ENCODE data around the gene NETO2. TPM values are rescaled to one million over a fixed set of nuclear protein-coding genes. Genes with fewer than 3 reads are reported as not detected.

Gene NETO2
- total and polyA plus RNA-seq, 2 of the 13 experiments (the other 11 are each of a cell fraction or from before 2014, with no cell fraction given): 8.2 to 13.5 TPM

GRCh38 chr16:47143677-47144558 is at the start of gene NETO2 (continued):
- TF ChIP-seq, protein P1, sequence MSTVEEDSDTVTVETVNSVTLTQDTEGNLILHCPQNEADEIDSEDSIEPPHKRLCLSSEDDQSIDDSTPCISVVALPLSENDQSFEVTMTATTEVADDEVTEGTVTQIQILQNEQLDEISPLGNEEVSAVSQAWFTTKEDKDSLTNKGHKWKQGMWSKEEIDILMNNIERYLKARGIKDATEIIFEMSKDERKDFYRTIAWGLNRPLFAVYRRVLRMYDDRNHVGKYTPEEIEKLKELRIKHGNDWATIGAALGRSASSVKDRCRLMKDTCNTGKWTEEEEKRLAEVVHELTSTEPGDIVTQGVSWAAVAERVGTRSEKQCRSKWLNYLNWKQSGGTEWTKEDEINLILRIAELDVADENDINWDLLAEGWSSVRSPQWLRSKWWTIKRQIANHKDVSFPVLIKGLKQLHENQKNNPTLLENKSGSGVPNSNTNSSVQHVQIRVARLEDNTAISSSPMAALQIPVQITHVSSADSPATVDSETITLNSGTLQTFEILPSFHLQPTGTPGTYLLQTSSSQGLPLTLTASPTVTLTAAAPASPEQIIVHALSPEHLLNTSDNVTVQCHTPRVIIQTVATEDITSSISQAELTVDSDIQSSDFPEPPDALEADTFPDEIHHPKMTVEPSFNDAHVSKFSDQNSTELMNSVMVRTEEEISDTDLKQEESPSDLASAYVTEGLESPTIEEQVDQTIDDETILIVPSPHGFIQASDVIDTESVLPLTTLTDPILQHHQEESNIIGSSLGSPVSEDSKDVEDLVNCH (CRISPR knock-in tag; IDR thresholded peaks at IDR 0.05): no peak
- TF ChIP-seq KMT2A (CRISPR knock-in tag; IDR thresholded peaks at IDR 0.05) (no peak; the same call in 1 of the 2 replicates), MZF1 (CRISPR knock-in tag; IDR thresholded peaks at IDR 0.05; ENCODE audit: borderline replicate concordance) (no peak), FOXK2 (IDR thresholded peaks at IDR 0.05) (no peak), STAT5B (CRISPR knock-in tag; IDR thresholded peaks at IDR 0.05) (no peak), ZNF512B (CRISPR knock-in tag; IDR thresholded peaks at IDR 0.05; ENCODE audit: borderline replicate concordance) (no peak), U2AF2 (IDR thresholded peaks at IDR 0.05; ENCODE audit: low read depth, low read length) (no peak), GTF2F1 (IDR thresholded peaks at IDR 0.05; ENCODE audit: low read length) (no peak), SATB2 (CRISPR knock-in tag; IDR thresholded peaks at IDR 0.05) (no peak), CEBPG (CRISPR knock-in tag; IDR thresholded peaks at IDR 0.05) (no peak), ARID3A (IDR thresholded peaks at IDR 0.05; ENCODE audit: low read depth, low read length) (no peak)
- TF ChIP-seq, protein P2, sequence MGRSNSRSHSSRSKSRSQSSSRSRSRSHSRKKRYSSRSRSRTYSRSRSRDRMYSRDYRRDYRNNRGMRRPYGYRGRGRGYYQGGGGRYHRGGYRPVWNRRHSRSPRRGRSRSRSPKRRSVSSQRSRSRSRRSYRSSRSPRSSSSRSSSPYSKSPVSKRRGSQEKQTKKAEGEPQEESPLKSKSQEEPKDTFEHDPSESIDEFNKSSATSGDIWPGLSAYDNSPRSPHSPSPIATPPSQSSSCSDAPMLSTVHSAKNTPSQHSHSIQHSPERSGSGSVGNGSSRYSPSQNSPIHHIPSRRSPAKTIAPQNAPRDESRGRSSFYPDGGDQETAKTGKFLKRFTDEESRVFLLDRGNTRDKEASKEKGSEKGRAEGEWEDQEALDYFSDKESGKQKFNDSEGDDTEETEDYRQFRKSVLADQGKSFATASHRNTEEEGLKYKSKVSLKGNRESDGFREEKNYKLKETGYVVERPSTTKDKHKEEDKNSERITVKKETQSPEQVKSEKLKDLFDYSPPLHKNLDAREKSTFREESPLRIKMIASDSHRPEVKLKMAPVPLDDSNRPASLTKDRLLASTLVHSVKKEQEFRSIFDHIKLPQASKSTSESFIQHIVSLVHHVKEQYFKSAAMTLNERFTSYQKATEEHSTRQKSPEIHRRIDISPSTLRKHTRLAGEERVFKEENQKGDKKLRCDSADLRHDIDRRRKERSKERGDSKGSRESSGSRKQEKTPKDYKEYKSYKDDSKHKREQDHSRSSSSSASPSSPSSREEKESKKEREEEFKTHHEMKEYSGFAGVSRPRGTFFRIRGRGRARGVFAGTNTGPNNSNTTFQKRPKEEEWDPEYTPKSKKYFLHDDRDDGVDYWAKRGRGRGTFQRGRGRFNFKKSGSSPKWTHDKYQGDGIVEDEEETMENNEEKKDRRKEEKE (IDR thresholded peaks at IDR 0.05): no peak
- TF ChIP-seq, protein P3, sequence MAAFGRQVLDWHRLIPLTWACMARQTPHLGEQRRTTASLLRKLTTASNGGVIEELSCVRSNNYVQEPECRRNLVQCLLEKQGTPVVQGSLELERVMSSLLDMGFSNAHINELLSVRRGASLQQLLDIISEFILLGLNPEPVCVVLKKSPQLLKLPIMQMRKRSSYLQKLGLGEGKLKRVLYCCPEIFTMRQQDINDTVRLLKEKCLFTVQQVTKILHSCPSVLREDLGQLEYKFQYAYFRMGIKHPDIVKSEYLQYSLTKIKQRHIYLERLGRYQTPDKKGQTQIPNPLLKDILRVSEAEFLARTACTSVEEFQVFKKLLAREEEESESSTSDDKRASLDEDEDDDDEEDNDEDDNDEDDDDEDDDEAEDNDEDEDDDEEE (CRISPR knock-in tag; IDR thresholded peaks at IDR 0.05): no peak
- TF ChIP-seq, protein P4, sequence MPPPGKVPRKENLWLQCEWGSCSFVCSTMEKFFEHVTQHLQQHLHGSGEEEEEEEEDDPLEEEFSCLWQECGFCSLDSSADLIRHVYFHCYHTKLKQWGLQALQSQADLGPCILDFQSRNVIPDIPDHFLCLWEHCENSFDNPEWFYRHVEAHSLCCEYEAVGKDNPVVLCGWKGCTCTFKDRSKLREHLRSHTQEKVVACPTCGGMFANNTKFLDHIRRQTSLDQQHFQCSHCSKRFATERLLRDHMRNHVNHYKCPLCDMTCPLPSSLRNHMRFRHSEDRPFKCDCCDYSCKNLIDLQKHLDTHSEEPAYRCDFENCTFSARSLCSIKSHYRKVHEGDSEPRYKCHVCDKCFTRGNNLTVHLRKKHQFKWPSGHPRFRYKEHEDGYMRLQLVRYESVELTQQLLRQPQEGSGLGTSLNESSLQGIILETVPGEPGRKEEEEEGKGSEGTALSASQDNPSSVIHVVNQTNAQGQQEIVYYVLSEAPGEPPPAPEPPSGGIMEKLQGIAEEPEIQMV (CRISPR knock-in tag; IDR thresholded peaks at IDR 0.05; ENCODE audit: low read depth): peak; percentile 50; the same call in 1 of the 2 replicates

Measured in HepG2 (cell line).